Neuronal stem cell (in vitro differentiated cells): ENCODE measurements around the gene PLA2G5.

ENCODE experiments used
- DNase-seq: peaks from one replicate; pipeline ENCODE4 v3.0.0-alpha.2; 2013; ENCODE audit warnings: low spot score
- H2AFZ ChIP-seq: one replicate; pipeline ENCODE4 v1.6.1; 2013; ENCODE audit warnings: mild to moderate bottlenecking, low read length, inconsistent platforms
- H2AK5ac ChIP-seq: 2 replicates; pipeline ENCODE4 v1.6.1; 2013; ENCODE audit warnings: low read depth, mild to moderate bottlenecking, inconsistent platforms, low read length, moderate library complexity, mixed read lengths
- H2BK120ac ChIP-seq: 2 replicates; pipeline ENCODE4 v1.6.1; 2013; ENCODE audit warnings: low read depth, mild to moderate bottlenecking, inconsistent platforms, low read length, moderate library complexity, mixed read lengths
- H2BK12ac ChIP-seq: one replicate; pipeline ENCODE4 v1.6.1; 2013; ENCODE audit warnings: low read length, inconsistent platforms
- H2BK15ac ChIP-seq: 2 replicates; pipeline ENCODE4 v1.6.1; 2013; ENCODE audit warnings: mild to moderate bottlenecking, low read length, inconsistent platforms, mixed read lengths
- H2BK5ac ChIP-seq: one replicate; pipeline ENCODE4 v1.6.1; 2013; ENCODE audit warnings: inconsistent platforms, mild to moderate bottlenecking, low read length, moderate library complexity
- H3K14ac ChIP-seq: one replicate; pipeline ENCODE4 v1.6.1; 2013; ENCODE audit warnings: low read length, inconsistent platforms
- H3K18ac ChIP-seq: 2 replicates; pipeline ENCODE4 v1.6.1; 2013; ENCODE audit warnings: low read length, inconsistent platforms
- H3K23ac ChIP-seq: 2 replicates; pipeline ENCODE4 v1.6.1; 2013; ENCODE audit warnings: low read depth, mild to moderate bottlenecking, mixed read lengths, low read length, inconsistent platforms; ENCODE audit not compliant: poor library complexity
- H3K27ac ChIP-seq: replicated peaks from 3 replicates; pipeline ENCODE4 v1.5.1; 2013; ENCODE audit warnings: low read length, inconsistent platforms
- H3K27me3 ChIP-seq, 3 experiments: 2 replicates each; pipeline ENCODE4 v1.6.1; 2013; ENCODE audit warnings: low read length in 3 of 3, mild to moderate bottlenecking in 2 of 3, inconsistent platforms in 1 of 3, low read depth in 1 of 3, mixed read lengths in 1 of 3, moderate library complexity in 1 of 3; ENCODE audit not compliant: control insufficient read depth in 3 of 3, insufficient read depth in 3 of 3
- H3K36me3 ChIP-seq, 2 donors: replicated peaks in 1 of 2; 2 replicates each; pipeline ENCODE4 v1.6.1; 2013; ENCODE audit warnings: low read length in 2 of 2; ENCODE audit not compliant: control insufficient read depth in 2 of 2, insufficient read depth in 2 of 2
- H3K4ac ChIP-seq: 2 replicates; pipeline ENCODE4 v1.6.1; 2013; ENCODE audit warnings: inconsistent platforms, mild to moderate bottlenecking, low read length, moderate library complexity
- H3K4me1 ChIP-seq, 2 donors: 1 replicate in 1 of 2; 2 replicates in 1 of 2; pipeline ENCODE4 v1.6.1; 2013; ENCODE audit warnings: low read length in 2 of 2, low read depth in 1 of 2; ENCODE audit not compliant: control insufficient read depth in 2 of 2, insufficient read depth in 1 of 2
- H3K4me2 ChIP-seq: one replicate; pipeline ENCODE4 v1.6.1; 2013; ENCODE audit warnings: mild to moderate bottlenecking, low read length, inconsistent platforms; ENCODE audit not compliant: insufficient read depth, poor library complexity, severe bottlenecking
- H3K4me3 ChIP-seq, 2 donors: 2 replicates each; pipeline ENCODE4 v1.5.1; 2013; ENCODE audit warnings: low read length in 2 of 2, mild to moderate bottlenecking in 2 of 2, inconsistent platforms in 1 of 2, moderate library complexity in 1 of 2
- H3K79me1 ChIP-seq: one replicate; pipeline ENCODE4 v1.6.1; 2013; ENCODE audit warnings: low read depth, mild to moderate bottlenecking, inconsistent platforms, low read length, moderate library complexity
- H3K9ac ChIP-seq: one replicate; pipeline ENCODE4 v1.6.1; 2013; ENCODE audit warnings: mild to moderate bottlenecking, low read depth, low read length, inconsistent platforms; ENCODE audit not compliant: poor library complexity
- H3K9me3 ChIP-seq, 2 donors: replicated peaks in 1 of 2; 2 replicates each; pipeline versions ENCODE3 to v1.6.1; 2013; ENCODE audit warnings: low read length in 2 of 2, mild to moderate bottlenecking in 2 of 2, inconsistent platforms in 1 of 2, low read depth in 1 of 2, mixed read lengths in 1 of 2, moderate library complexity in 1 of 2; ENCODE audit not compliant: control insufficient read depth in 2 of 2, insufficient read depth in 1 of 2
- H4K8ac ChIP-seq: one replicate; pipeline ENCODE4 v1.6.1; 2013; ENCODE audit warnings: low read depth, mild to moderate bottlenecking, inconsistent platforms, low read length, moderate library complexity
- H4K91ac ChIP-seq: one replicate; pipeline ENCODE4 v1.6.1; 2013; ENCODE audit warnings: low read length, low read depth, mild to moderate bottlenecking, inconsistent platforms; ENCODE audit not compliant: poor library complexity
- WGBS, 2 donors: extraction: QIAGEN DNeasy Blood & Tissue Kit; methylation state at CpG; one replicate each; pipeline ENCODE4 v1.1.7; 2013; ENCODE audit warnings: missing lambda C conversion rate in 2 of 2, mixed read lengths in 1 of 2; ENCODE audit not compliant: insufficient read length in 2 of 2, insufficient replicate concordance in 1 of 2; ENCODE audit errors: extremely low coverage in 2 of 2; 5-methylcytosine and 5-hydroxymethylcytosine counted together

Gene PLA2G5

GRCh38 chr1:20087668-20088067 is 17.7 kb downstream of the PLA2G5 start:
- Histone ChIP-seq H2BK5ac (no peak overlapping the region), H3K79me1 (no peaks in the 10 kb centered on the region), H2BK12ac (no peak overlapping the region), H2AFZ (no peak overlapping the region), H3K4ac (no peak overlapping the region), H3K27ac (no peak overlapping the region), H3K9me3 (no peaks in the 10 kb centered on the region), H3K27me3 (peaks cover 0 to 16% (median 0%) of the 10 kb centered on the region in 3 experiments), H3K4me1 (no peaks in the 10 kb centered on the region), H3K18ac (no peak overlapping the region), H3K9ac (no peak overlapping the region), H3K36me3 (no peaks in the 10 kb centered on the region), H3K23ac (no peak overlapping the region), H2AK5ac (no peak overlapping the region), H3K4me2 (no peak overlapping the region), H2BK120ac (no peak overlapping the region), H4K91ac (no peak overlapping the region), H4K8ac (no peak overlapping the region), H3K4me3 (no peak overlapping the region), H2BK15ac (no peak overlapping the region), H3K14ac (no peak overlapping the region)
- no CpG with 5 or more reads among the region's 4 CpGs for WGBS, 2 donors
- no peak for DNase-seq

- Histone ChIP-seq H3K23ac (no peak overlapping the region), H3K18ac (no peak overlapping the region), H3K4ac (no peak overlapping the region), H3K79me1 (no peaks in the 10 kb centered on the region), H3K4me1 (no peaks in the 10 kb centered on the region), H4K8ac (no peak overlapping the region), H2BK15ac (no peak overlapping the region), H3K9me3 (peaks cover 0 to 2% of the 10 kb centered on the region in 2 donors), H4K91ac (no peak overlapping the region), H3K4me2 (no peak overlapping the region), H2BK12ac (no peak overlapping the region), H3K36me3 (no peaks in the 10 kb centered on the region), H3K27ac (no peak overlapping the region), H2AK5ac (no peak overlapping the region), H2BK5ac (no peak overlapping the region), H3K14ac (no peak overlapping the region), H2AFZ (no peak overlapping the region), H3K9ac (no peak overlapping the region), H3K4me3 (no peak overlapping the region), H2BK120ac (no peak overlapping the region), H3K27me3 (peaks cover 0 to 10% (median 0%) of the 10 kb centered on the region in 3 experiments)
- DNase-seq = no peak
- no CpG with 5 or more reads among the region's 19 CpGs for WGBS, 2 donors
These were observed 19.5 kb downstream of the PLA2G5 start for GRCh38 chr1:20089328-20090077.

GRCh38 chr1:20090119-20090518 is 20.1 kb downstream of the PLA2G5 start:
- Histone ChIP-seq H3K79me1 (no peaks in the 10 kb centered on the region), H3K4me1 (no peaks in the 10 kb centered on the region), H2BK5ac (no peak overlapping the region), H3K27ac (no peak overlapping the region), H2BK15ac (no peak overlapping the region), H3K9ac (no peak overlapping the region), H3K14ac (no peak overlapping the region), H3K4me2 (no peak overlapping the region), H3K4me3 (no peak overlapping the region), H3K27me3 (peaks cover 0 to 10% (median 0%) of the 10 kb centered on the region in 3 experiments), H2BK120ac (no peak overlapping the region), H3K23ac (no peak overlapping the region), H2AFZ (no peak overlapping the region), H3K4ac (no peak overlapping the region), H4K91ac (no peak overlapping the region), H2BK12ac (no peak overlapping the region), H3K18ac (no peak overlapping the region), H3K9me3 (peaks cover 0 to 2% of the 10 kb centered on the region in 2 donors), H3K36me3 (no peaks in the 10 kb centered on the region), H4K8ac (no peak overlapping the region), H2AK5ac (no peak overlapping the region)
- no peak for DNase-seq
- no CpG with 5 or more reads among the region's 3 CpGs for WGBS, 2 donors

GRCh38 chr1:20090641-20091040 is 20.6 kb downstream of the PLA2G5 start:
- Histone ChIP-seq H3K27ac (no peak overlapping the region), H3K14ac (no peak overlapping the region), H2BK5ac (no peak overlapping the region), H2BK15ac (no peak overlapping the region), H4K91ac (no peak overlapping the region), H2AFZ (no peak overlapping the region), H3K4me2 (no peak overlapping the region), H3K4me3 (no peak overlapping the region), H3K79me1 (no peaks in the 10 kb centered on the region), H3K4ac (no peak overlapping the region), H3K23ac (no peak overlapping the region), H2BK120ac (no peak overlapping the region), H3K9ac (no peak overlapping the region), H4K8ac (no peak overlapping the region), H2AK5ac (no peak overlapping the region), H3K4me1 (no peaks in the 10 kb centered on the region), H2BK12ac (no peak overlapping the region), H3K9me3 (peaks cover 0 to 4% of the 10 kb centered on the region in 2 donors), H3K36me3 (no peaks in the 10 kb centered on the region), H3K27me3 (peaks cover 0 to 10% (median 0%) of the 10 kb centered on the region in 3 experiments), H3K18ac (no peak overlapping the region)
- DNase-seq = no peak
- WGBS, 2 donors = no CpG with 5 or more reads among the region's 6 CpGs
